T47D (cell line): Measurements from ENCODE around the gene PIM3.
"Not testable (repeated sequence)": the region's sequence is repeated elsewhere in the genome, so short reads cannot be mapped to it uniquely, and the experiment has no call there.

Experiments
- DNase-seq, 2 experiments: peaks; one replicate each; pipeline versions ENCODE4 v3.0.0 to v3.0.0-alpha.2; 2011 to 2012; ENCODE audit warnings: low read depth in 1 of 2, low spot score in 1 of 2
- JUND ChIP-seq: IDR thresholded peaks from 2 replicates; pipeline ENCODE4 v1.6.1; 2012; ENCODE audit warnings: low read depth
- in situ Hi-C: cut with HindIII; loops from 2 replicates; pipeline ENCODE4 v1.10.0; 2016; ENCODE audit warnings: low sequenced_read_pairs, low pct_unique_long_range_greater_than_20kb

The PIM3 gene

GRCh38 chr22:49973018-49973961, 12.7 kb downstream of the PIM3 start:
- no peak for DNase-seq
- in situ Hi-C loops: no loop called here
- TF ChIP-seq JUND: no peak

GRCh38 chr22:49975543-49976389, 15.2 kb downstream of the PIM3 start:
- in situ Hi-C loops: no loop called here
- DNase-seq: no peak

GRCh38 chr22:49976439-49977175, 16.0 kb downstream of the PIM3 start:
- no peak for DNase-seq
- TF ChIP-seq JUND: no peak
- in situ Hi-C loops: no loop called here

More at GRCh38 chr22:49975543-49976389, 15.2 kb downstream of the PIM3 start:
- no peak for TF ChIP-seq JUND

- TF ChIP-seq JUND: no peak
- in situ Hi-C loops: no loop called here
- no peak for DNase-seq
These were observed 17.0 kb downstream of the PIM3 start for GRCh38 chr22:49977578-49977977.

- DNase-seq: peak; percentile 30 to 68
- TF ChIP-seq JUND: no peak
- in situ Hi-C loops: no loop called here
These were observed 19.2 kb downstream of the PIM3 start for GRCh38 chr22:49979587-49980264.

GRCh38 chr22:49981799-49982198, 21.2 kb downstream of the PIM3 start:
- DNase-seq, in situ Hi-C loops: not testable (repeated sequence)

- no peak for TF ChIP-seq JUND
- no peak for DNase-seq
- in situ Hi-C loops: no loop called here
These were observed 22.8 kb downstream of the PIM3 start for GRCh38 chr22:49983148-49984042.

- DNase-seq: no peak
- no peak for TF ChIP-seq JUND
- in situ Hi-C loops: no loop called here
These were observed 25.8 kb downstream of the PIM3 start for GRCh38 chr22:49986325-49986724.

GRCh38 chr22:49989826-49990225, 29.3 kb downstream of the PIM3 start:
- in situ Hi-C loops, DNase-seq: not testable (repeated sequence)

GRCh38 chr22:49991167-49991566, 30.6 kb downstream of the PIM3 start:
- no peak for DNase-seq
- in situ Hi-C loops: no loop called here
- TF ChIP-seq JUND: no peak

- in situ Hi-C loops: no loop called here
- no peak for TF ChIP-seq JUND
- DNase-seq: no peak
These were observed 31.4 kb downstream of the PIM3 start for GRCh38 chr22:49991907-49992533.
